Coronary artery (tissue), 2 donors: ENCODE measurements around the gene MMP11.

Experiments used
- DNase-seq: peaks from one replicate; pipeline ENCODE4 v3.0.0-alpha.2; 2017; ENCODE audit warnings: low spot score
- H3K27ac ChIP-seq, 2 donors: fragments of 200-600 bp; sonication (generic); one replicate each; pipeline ENCODE4 v1.5.1; 2016 to 2019
- H3K4me3 ChIP-seq: fragments of 200-600 bp; sonication (generic); 2 replicates; pipeline ENCODE4 v1.5.1; 2016; ENCODE audit warnings: mild to moderate bottlenecking, moderate library complexity
- CTCF ChIP-seq: fragments of 200-600 bp; sonication (generic); IDR thresholded peaks from one replicate; pipeline ENCODE4 v1.5.1; 2019; ENCODE audit warnings: antibody characterized with exemption

Gene MMP11

GRCh38 chr22:23774922-23775436 is 2.3 kb downstream of the MMP11 start:
- TF ChIP-seq CTCF = no peak
- Histone ChIP-seq H3K4me3 (no peak overlapping the region), H3K27ac (peak overlapping the region in 1 of 2 donors; percentile 12)
- no peak for DNase-seq

GRCh38 chr22:23775779-23776375 is 3.2 kb downstream of the MMP11 start:
- TF ChIP-seq CTCF = no peak
- DNase-seq = no peak
- Histone ChIP-seq H3K4me3 (no peak overlapping the region), H3K27ac (no peak overlapping the region)

- Histone ChIP-seq H3K4me3 (no peak overlapping the region), H3K27ac (peak overlapping the region in 1 of 2 donors; percentile 31)
- no peak for DNase-seq
- TF ChIP-seq CTCF = no peak
These were observed 5.3 kb downstream of the MMP11 start for GRCh38 chr22:23777776-23778576.

GRCh38 chr22:23778577-23778900 is 5.9 kb downstream of the MMP11 start:
- no peak for TF ChIP-seq CTCF
- Histone ChIP-seq H3K27ac (no peak overlapping the region), H3K4me3 (no peak overlapping the region)
- no peak for DNase-seq

- H3K27ac ChIP-seq = no peak overlapping the region
- no peak for TF ChIP-seq CTCF
- H3K4me3 ChIP-seq = no peak overlapping the region
- DNase-seq = no peak
These were observed 6.4 kb downstream of the MMP11 start for GRCh38 chr22:23779083-23779482.

GRCh38 chr22:23779731-23780130 is 7.1 kb downstream of the MMP11 start:
- Histone ChIP-seq H3K27ac (no peak overlapping the region), H3K4me3 (no peak overlapping the region)
- DNase-seq = no peak
- TF ChIP-seq CTCF = no peak
